GM19240 (cell line): ENCODE data around the gene ASTN2.

ENCODE experiments used
- DNase-seq: peaks from one replicate; pipeline ENCODE4 v3.0.0; 2011; ENCODE audit warnings: low spot score; ENCODE audit not compliant: insufficient read length

Gene ASTN2

GRCh38 chr9:116686693-116687073, 728.2 kb downstream of the ASTN2 start:
- DNase-seq: no peak

DNA sequence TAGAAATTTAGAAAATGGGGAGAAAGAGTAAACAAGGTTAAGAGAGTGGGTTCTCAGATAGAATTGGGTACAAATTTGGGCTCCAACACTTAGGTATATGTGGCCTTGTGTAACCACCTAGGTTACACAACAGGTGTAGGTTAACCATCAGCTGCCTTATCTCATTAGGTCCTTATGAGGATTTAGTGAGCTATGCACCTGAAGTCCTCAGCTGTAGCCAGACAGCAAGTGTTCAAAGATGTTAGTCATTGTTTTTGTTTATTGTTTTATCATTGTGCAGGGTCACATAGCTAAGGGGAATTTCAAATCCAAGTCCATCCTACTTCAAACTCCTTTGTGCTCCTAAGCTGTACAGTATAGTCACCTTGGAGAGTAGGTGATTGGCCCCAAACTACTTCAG, 728.7 kb downstream of the ASTN2 start:
- DNase-seq: no peak

DNA sequence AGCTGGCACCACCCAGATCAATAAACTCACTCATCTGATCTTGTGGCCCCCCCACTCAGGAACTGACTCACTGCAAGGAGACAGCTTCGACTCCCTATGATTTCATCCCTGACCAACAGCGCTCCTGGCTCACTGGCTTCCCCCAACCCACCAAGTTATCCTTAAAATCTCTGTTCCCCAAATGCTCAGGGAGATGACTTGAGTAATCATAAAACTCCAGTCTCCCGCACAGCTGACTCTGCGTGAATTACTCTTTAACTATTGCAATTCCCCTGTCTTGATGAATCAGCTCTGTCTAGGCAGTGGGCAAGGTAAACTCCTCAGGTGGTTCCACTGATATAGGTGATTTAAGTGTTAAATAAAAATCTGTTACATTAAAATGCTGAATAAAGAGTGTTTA, 729.7 kb downstream of the ASTN2 start:
- no peak for DNase-seq

GRCh38 chr9:116683535-116683934, 731.3 kb downstream of the ASTN2 start:
- no peak for DNase-seq

DNA sequence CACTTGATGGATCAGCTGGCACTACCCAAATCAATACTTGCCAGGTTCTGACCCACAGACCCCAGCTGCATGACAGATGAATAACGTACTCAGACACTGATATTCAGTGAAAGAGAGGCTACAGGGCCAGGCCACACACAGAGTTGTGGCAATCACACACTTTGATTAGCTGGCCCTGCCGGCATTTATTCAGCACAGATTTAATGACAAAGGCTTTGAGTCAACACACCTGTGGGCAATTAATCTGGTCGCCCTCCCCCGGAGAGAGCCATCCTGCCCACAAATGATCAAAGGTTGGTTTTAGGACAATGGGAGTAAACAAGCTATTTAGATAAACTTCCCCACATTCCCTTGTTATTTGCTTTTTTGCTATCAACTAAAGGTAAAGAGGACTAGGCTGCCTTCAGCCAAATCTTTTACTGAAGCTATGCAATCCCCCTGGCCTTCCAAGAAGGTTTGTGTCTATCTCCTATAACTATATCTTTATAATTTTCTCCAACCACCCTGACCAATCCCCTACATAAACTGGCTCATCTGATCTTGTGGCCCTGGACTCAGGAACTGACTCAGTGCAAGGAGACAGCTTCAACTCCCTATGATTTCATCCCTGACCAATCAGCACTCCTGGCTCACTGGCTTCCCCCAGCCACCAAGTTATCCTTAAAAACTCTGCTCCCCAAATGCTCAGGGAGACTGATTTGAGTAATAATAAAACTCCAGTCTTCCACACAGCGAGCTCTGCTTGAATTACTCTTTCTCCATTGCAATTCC, 740.5 kb downstream of the ASTN2 start:
- no peak for DNase-seq

DNA sequence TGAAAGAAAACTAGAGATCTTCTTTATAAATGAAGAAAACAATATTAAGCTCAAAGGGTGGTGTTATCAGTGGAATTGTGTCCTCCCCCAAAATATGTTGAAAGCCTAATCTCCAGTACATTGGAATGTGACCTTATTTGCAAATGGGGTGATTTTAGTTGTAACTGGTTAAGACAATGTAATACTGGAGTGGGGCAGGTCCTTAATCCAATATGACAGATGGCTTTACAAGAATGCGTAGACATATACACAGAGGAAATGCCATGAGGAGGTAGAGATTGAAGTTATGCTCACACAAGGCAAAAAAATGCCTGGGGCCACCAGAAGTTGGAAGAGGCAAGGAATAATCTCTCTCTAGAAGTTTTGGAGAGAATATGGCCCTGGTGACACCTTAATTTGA, 741.5 kb downstream of the ASTN2 start:
- DNase-seq: no peak

GRCh38 chr9:116671605-116672004, 743.3 kb downstream of the ASTN2 start:
- DNase-seq: no peak

DNA sequence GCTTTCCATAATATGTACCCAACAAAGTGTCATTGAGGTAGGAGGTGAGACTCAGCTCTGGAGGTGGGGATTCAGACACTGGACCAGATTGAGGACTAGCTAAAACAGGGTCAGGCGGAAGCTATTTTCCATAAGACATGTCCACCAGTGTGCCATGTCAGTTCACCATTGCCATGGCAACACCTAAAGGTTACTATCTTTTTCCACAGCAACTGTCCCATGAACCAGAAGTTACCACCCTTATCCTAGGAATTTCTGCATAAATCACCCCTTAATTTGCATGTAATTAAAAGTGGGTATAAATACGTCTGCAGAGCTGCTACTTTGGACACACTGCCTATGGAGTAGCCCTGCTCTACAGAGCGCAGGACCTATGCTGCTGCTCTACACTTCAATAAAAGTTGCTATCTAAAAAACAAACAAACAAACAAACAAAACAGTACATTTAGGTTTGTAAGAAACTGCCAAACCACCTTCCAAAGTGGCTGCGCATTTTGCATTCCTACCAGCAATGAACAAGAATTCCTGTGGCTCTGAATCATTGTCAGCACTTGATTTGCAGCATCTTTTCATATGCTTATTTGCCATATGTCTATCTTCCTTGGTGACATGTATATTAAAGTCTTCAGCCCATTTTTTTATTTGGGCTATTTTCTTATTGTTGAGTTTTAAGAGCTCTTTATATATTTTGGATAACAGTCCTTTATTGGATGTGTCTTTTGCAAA, 745.7 kb downstream of the ASTN2 start:
- no peak for DNase-seq

GRCh38 chr9:116663581-116663980, 751.3 kb downstream of the ASTN2 start:
- no peak for DNase-seq

- DNase-seq: no peak
These were observed 752.1 kb downstream of the ASTN2 start for GRCh38 chr9:116662646-116663310.

DNA sequence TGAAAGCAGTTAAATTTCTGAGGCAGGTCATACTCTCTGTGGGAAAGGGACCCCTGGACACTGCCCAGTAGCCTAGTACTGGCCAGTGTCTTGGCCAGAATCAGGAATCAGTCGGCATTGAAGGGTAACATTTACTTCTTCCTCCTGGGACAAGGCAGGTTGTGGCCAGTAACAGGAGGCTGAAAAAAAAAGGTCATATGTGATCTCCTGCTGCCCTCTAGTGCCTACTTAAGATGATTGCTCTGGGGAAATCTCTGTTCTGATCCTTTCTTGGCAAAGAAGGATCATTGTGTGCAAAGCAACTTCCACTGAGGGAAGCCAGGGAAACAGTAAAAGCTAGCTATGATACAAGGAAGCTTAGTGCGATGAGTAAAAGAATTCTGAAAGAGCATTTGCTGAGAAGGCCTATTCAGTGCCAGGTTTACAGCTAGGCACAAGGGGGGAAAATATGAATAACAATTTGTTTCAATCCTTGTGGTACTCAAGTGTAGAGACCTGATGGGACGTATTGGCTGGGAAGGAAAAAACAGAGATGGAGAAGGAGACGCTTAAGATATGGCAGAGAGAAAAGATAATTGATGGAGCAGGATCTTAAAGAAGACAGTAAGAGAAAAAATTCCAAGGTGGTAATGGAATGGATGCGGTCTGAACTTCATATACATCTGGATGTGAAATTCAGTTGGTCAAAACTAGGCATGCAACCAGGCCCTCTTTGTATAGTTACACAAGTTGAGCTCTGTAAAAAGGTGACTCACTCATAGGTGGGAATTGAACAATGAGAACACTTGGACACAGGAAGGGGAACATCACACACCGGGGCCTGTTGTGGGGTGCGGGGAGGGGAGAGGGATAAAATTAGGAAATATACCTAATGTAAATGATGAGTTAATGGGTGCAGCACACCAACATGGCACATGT, 753.6 kb downstream of the ASTN2 start:
- DNase-seq: peak; percentile 43

DNA sequence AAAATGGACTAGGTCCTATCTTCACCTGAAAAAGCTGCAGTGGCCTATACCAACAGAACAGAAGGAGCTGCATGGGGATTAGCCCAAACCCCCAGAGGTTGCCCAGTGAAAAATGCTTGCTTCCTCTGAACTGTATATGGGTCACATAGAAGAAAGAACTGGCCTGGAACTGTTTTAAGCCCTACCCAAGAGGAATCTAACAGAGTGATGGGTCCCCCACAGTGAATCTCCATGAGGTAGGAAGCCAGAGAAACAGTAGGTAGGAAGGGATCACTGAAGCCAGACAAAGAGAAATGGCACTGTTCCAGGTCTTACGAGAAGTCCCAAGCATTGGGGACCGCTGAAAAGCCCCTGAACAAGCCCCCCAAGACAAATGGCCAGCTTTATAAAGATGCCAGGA, 756.6 kb downstream of the ASTN2 start:
- no peak for DNase-seq

DNA sequence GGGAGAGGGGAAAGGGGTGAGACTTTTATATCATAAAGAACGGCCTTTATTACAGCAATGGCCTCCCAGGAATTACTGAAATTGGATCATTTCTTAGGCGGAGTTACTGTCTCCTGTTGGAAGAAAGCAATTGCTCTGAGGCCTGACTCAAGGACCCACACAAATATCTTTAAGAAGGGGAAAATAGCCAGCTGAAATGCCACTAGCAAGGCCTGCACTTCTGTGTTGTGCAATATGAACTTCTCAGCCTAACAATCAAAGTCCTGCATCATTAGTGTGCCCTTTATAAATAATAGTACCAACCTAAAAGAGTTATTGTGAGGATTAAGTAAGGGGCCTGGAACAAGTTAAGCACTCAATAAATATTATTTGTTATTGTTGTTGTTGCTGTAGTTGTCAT, 757.9 kb downstream of the ASTN2 start:
- DNase-seq: no peak

GRCh38 chr9:116656501-116656971, 758.3 kb downstream of the ASTN2 start:
- DNase-seq: no peak

DNA sequence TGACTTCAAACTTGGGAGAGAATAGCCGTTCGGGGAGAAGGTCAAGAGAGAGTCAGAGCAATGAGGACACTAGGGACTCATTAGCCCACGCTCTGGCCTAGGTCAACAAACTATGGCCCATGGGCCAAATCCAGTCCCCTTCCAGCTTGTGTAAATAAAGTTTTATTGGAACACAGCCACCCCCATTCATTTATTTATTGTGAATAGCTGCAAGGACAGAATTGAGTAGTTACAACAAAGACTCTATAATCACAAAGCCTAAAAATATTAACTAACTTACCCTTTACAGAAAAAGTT, 760.9 kb downstream of the ASTN2 start:
- no peak for DNase-seq

DNA sequence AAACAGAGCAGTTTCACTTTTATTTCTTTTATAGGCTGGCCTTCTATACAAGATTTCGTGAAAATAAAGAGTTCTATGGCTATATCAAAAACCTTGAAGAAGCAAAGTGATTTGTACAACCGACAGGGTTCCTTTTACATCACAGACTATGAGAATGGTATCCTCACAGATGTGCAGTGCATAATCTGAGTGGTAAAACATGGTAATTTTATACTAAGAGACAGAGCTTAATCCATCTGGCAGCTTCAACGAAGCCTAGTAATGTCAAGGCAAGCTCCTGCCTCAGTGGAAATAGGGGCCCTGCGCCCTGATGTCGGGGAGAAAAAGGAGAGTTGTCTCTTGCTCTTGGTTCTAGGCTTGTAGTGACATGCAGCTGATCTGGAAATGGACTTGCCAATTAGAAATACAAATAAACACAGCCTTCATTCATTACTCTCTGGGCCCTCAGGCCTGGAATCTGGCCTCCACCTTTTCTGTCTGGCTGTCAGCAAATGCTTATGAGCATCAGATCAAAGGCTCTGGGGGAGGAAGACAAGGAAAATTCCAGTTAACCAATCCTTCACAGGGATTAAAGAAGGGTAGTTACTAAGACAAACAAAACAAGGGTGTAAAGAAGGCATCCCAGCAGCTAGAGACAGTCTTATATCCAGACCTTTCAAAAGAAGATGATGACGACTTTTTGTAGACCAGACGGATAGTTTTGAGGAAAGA, 761.4 kb downstream of the ASTN2 start:
- DNase-seq: no peak

GRCh38 chr9:116647515-116647809, 767.4 kb downstream of the ASTN2 start:
- DNase-seq: no peak

GRCh38 chr9:116646661-116647514, 768.0 kb downstream of the ASTN2 start:
- no peak for DNase-seq

GRCh38 chr9:116644091-116644688, 770.7 kb downstream of the ASTN2 start:
- DNase-seq: no peak

DNA sequence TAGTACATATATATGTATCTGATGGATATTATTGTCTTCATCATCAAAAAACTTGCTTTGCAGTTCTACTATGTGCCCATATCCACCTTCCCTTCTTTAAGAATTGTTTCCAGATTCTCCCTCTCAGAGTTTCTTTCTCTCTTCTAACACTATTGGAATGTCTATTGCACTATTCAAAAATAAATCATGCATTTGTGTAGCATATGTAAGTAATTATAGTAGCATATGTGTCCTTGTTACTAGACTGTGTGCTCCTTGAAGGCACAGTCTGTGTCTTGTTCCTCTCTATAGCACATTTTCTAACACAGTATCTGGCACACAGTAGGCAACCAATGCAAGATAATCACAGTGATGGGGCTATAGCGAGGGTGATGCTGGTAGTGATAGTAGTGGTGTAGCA, 771.2 kb downstream of the ASTN2 start:
- no peak for DNase-seq
